B cell (primary cell): ENCODE results near the gene CACNA2D1.

Experiments
- EZH2 ChIP-seq: IDR thresholded peaks from 2 replicates; pipeline ENCODE4 v1.6.1; 2012; ENCODE audit warnings: borderline replicate concordance, low read depth, mild to moderate bottlenecking, moderate library complexity, low read length; ENCODE audit not compliant: insufficient read depth, poor library complexity, severe bottlenecking
- TF ChIP-seq, protein P1 (sequence below): fragments of 200-600 bp; IDR thresholded peaks from one replicate; pipeline ENCODE4 v1.8.0; 2022; ENCODE audit warnings: antibody characterized with exemption, mild to moderate bottlenecking

DNA sequence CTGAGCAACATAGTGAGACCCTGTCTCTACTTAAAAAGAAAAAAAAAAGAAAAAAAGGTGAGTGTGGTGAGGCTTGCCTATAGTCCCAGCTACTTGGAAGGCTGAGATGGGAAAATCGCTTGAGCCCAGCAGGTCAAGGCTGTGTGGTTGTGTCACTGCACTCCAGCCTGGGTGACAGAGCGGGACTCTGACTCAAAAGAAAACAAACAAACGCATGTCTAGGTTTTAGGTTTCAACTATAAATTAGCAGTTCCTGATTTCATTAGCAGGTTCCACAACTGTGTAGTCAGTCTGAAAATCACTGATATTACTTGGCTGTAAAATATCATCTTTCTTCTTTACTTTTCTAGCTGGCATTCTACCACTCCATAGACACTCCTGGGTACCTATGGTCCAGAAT is 518.0 kb downstream of the CACNA2D1 start:
- no peak for TF ChIP-seq EZH2
- TF ChIP-seq, protein P1, sequence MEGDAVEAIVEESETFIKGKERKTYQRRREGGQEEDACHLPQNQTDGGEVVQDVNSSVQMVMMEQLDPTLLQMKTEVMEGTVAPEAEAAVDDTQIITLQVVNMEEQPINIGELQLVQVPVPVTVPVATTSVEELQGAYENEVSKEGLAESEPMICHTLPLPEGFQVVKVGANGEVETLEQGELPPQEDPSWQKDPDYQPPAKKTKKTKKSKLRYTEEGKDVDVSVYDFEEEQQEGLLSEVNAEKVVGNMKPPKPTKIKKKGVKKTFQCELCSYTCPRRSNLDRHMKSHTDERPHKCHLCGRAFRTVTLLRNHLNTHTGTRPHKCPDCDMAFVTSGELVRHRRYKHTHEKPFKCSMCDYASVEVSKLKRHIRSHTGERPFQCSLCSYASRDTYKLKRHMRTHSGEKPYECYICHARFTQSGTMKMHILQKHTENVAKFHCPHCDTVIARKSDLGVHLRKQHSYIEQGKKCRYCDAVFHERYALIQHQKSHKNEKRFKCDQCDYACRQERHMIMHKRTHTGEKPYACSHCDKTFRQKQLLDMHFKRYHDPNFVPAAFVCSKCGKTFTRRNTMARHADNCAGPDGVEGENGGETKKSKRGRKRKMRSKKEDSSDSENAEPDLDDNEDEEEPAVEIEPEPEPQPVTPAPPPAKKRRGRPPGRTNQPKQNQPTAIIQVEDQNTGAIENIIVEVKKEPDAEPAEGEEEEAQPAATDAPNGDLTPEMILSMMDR = no peak
